DMS53 (cell line): ENCODE results near the gene C1orf56.

Source experiments
- DNase-seq: peaks from one replicate; lab custom pipeline; 2025; lab: John Stamatoyannopoulos, UW

Gene C1orf56

DNA sequence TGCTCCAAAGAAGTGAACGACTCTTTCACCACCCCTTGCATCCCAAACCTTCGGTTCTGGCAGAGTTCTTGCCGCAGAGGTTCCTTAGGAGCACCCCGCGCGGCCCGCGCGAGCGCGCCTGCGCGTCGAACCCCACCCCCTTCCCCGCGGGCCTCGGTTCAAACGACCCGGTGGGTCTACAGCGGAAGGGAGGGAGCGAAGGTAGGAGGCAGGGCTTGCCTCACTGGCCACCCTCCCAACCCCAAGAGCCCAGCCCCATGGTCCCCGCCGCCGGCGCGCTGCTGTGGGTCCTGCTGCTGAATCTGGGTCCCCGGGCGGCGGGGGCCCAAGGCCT lies at the start of gene C1orf56:
TSS of gene C1orf56 (plus strand) at position 161 of the 334 bp plus-strand sequence. CDS start at position 258, 97 bp downstream.
- peak; percentile 82 for DNase-seq

DNA sequence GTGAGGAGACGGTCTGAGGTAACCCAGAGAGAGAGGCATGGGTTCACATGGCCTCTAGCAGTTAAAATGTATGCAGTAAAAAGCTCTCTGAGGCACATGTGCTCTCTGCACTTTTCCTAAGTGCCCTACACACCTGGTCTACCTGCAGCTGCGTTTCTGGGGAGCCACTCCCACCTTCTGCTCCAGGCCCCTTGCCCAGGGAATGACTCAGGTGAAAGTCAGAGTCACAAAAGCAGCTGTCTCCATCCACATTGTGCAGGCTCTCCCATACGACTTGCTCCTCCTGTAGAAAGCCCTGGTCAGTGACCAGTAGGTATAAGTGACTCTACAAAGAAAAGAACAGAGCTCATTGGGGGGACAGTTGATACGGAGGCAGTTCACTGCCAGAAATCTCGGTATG lies 49.6 kb upstream of the C1orf56 start:
- DNase-seq: peak; percentile 68

GRCh38 chr1:150999051-150999674 lies 48.4 kb upstream of the C1orf56 start:
- DNase-seq: no peak

- no peak for DNase-seq
Observed at GRCh38 chr1:150999926-151000325, 47.6 kb upstream of the C1orf56 start.

GRCh38 chr1:151000408-151000807 lies 47.1 kb upstream of the C1orf56 start:
- no peak for DNase-seq

- no peak for DNase-seq
Observed at GRCh38 chr1:151001602-151002001, 45.9 kb upstream of the C1orf56 start.

DNA sequence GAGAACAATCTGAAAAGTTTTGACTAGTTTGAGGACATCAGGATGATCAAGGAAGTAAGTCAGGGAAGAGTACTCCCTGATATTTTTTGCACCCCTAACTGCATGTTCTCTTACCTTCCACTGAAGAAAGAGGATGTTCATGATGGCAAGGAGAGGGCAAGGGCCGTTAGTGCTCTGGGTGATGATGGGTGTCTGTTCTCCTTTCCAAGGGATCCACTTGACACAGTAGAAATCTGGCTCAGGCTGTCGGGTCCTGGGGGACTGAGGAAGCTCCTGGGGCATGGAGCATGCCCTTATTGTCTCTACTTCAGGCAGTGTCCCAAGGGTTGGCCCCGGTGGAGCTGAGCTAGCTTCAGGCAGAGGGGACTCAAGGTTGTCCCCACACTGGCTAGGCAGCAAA lies 45.5 kb upstream of the C1orf56 start:
- no peak for DNase-seq

DNA sequence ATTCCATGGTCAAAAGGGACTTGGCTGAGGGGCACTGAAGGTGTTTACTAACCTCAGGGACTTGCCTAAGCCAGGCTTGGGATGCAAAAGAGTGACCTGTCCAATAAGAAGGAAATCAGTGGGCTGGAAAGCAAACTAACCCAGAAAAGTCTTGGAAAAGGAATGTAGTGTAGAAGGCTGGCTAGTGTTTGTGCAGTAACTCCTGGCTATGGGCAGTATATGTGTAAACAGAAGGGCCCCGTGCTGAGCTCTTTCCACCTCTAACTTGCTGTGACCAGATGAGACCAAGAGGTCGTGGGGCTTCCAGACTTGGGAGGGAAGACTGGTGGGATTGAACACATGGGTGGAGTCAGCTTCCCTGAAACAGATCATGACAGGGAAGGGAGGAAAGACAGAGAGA lies 44.9 kb upstream of the C1orf56 start:
- no peak for DNase-seq

- no peak for DNase-seq
Observed at GRCh38 chr1:151003180-151003579, 44.4 kb upstream of the C1orf56 start.

GRCh38 chr1:151005729-151006319 lies 41.7 kb upstream of the C1orf56 start:
- peak; percentile 61 for DNase-seq

- peak; percentile 94 for DNase-seq
Observed at GRCh38 chr1:151006327-151007052, 41.1 kb upstream of the C1orf56 start, which contains the start of gene MINDY1. TSS of gene MINDY1 (minus strand) at chr1:151006902. CDS start at chr1:151002617, 4,285 bp downstream.

- DNase-seq: no peak
Observed at GRCh38 chr1:151007853-151008243, 39.7 kb upstream of the C1orf56 start.

DNA sequence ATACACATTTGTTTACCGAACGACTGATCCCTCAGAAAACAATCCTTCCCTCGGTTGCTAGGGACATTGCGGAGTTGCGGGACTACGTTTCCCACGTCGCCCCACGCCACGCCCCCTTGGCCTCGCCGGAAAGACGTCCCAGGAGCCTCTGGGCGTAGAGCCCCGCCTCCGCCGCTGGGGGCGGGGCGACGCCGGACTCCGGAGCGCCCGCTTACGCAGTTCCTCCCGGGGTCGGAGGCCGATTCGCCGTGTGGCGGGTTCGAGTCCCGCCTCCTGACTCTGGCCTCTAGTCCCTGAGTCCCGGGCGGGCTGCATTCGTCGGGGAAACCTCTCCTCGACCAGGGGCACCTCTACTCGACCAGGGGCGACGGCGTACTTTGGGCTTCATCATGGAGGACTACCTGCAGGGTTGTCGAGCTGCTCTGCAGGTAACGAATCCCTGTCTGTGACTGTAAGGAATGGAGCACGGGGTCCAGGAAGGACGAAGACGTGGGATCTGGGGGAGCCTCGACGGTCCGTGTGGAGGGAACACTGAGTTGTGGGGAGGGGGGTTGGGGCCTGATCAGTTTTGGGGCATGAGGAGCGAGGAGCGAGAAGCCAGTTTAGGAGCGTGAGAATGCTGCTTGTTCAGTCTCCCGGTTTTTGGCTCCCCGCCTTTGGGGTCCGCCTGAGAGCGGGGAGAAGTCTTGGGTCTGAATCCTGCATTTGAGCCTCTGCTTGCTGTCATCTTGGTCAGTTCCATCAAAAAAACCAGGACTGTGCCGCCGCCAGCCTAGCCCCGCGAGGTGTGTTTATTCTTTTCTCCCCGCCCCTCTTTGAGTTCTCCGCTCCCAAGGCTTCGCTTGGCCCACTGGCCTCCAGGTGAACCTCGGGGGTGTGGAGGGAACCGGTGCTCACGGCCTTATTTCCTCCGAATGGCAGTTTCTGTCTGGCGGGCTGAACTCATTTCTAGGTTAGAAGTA lies 39.0 kb upstream of the C1orf56 start, which contains the start of gene PRUNE1:
TSS of gene PRUNE1 (plus strand) at position 206 of the 962 bp plus-strand sequence. CDS start at position 390, 184 bp downstream.
- DNase-seq: peak; percentile 99

DNA sequence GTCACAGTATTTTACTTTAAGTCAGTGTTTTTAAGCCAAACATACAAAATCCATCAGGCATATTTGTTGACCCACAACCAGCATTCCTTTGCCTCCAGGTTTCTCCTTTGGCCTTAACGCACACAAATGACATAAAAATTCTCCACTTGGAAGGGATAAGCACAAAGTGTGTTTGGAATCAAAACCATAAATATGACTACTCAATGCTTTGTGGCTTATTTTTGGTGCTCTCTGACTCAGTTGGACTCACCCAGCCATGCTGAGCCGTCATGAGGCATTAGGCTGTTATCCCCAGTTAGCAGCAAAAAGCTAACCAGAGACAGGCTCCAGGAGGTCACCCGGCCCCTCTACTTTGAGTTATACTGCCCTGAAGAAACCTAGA lies 38.4 kb upstream of the C1orf56 start:
- DNase-seq: no peak

DNA sequence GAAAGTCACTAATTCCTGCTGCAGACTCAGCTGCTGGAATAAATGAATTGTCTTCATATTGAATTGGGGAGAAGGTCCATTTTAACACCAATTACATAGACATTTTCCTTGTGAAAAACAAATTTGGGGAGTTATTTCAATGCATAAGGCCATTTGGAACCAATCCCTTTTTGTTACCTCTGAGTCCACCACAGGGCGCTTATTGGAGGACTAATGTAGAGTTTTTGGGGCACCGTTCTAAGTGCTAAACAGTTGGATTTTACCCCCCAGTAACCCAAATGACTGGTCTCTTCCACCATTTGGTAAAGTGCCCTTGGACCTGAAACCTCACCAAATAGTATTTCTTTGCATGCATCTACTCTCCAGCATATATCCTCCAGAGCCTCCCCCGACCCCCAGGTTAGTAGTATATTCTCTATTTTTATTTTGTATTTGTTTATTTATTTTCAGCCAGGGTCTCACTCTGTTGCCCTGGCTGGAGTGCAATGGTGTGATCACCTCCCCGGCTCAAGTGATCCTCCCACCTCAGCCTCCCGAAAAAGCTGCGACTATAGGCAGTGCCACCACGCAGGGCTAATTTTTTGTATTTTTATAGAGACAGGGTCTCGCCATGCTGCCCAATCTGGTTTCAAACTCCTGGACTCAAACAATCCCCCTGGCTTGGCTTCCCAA lies 37.7 kb upstream of the C1orf56 start:
- no peak for DNase-seq

- DNase-seq: no peak
Observed at GRCh38 chr1:151010346-151010726, 37.2 kb upstream of the C1orf56 start.

DNA sequence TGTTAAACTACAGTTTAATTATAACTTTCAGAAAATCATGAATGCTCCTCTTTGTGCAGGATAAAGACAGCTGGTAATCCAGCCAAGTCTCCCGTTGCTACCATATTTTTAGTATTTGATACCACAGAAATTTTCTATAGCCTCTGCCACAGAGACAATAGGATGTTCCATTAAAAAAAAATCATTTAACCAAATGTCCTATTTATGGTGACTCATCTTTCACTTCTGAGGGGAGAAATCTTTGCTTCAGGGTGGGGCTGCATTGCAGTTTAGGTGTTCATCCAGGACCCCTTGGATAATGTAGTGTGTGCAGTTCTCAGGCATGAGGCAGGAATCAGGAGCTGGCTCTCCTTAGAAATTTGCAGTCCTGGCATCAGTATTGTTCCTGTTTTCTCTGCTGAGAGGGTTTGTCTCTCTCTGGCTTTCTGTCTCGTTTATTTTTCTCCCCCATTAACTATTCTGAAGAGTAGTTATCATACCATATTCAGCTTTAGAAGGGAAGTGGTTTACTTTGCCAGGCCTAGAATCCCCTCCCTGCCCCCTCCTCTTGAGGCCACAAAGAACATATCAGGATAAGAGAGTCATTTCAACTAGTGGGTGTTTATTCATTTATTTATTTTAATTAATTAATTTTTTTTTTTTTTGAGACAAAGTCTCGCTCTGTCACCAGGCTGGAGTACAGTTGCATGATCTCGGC lies 36.2 kb upstream of the C1orf56 start:
- no peak for DNase-seq

- no peak for DNase-seq
Observed at GRCh38 chr1:151012684-151013471, 34.7 kb upstream of the C1orf56 start.

DNA sequence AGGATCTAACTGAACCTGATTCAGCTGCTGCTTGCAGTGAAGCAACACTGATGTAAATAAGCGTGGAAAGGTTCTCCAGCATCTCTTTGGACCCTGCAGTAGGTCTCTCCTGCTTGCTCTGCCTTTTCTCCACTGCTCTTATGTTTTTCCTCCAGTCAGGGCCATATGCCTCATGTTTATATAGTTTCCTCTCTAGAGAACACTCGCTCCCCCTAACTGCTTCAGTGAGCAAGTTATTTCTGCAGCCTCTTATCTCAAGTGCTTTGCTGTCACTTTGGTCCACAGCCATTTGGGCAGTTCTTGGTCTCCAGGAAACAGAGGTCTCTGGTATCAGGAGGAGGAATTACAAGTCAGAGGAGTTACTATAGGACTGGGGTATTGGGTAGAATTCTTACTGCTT lies 34.0 kb upstream of the C1orf56 start:
- peak; percentile 38 for DNase-seq

GRCh38 chr1:151024540-151025146 lies 22.9 kb upstream of the C1orf56 start:
- peak; percentile 82 for DNase-seq
